ENCODE measurements around the gene RBMS1.
"Not testable (repeated sequence)": the region's sequence is repeated elsewhere in the genome, so short reads cannot be mapped to it uniquely, and the experiment has no call there.

The RBMS1 gene

GRCh38 chr2:160501370-160501769, 7.8 kb upstream of the RBMS1 start:
- DNase-seq (ENCODE audit: low spot score) = no peak

GRCh38 chr2:160499865-160500264, 6.3 kb upstream of the RBMS1 start:
- DNase-seq (ENCODE audit: low spot score) = no peak

- DNase-seq (ENCODE audit: low spot score) = no peak
Measured at GRCh38 chr2:160498137-160498536, 4.5 kb upstream of the RBMS1 start.

GRCh38 chr2:160494201-160494644, 616 bp upstream of the RBMS1 start:
- DNase-seq (ENCODE audit: low spot score) = no peak

- DNase-seq (ENCODE audit: low spot score) = no peak
Measured at GRCh38 chr2:160492401-160493226, 993 bp downstream of the RBMS1 start.

- DNase-seq (ENCODE audit: low spot score) = no peak
Measured at GRCh38 chr2:160491911-160492371, 1.7 kb downstream of the RBMS1 start.

- DNase-seq (ENCODE audit: low spot score) = no peak
Measured at GRCh38 chr2:160490733-160491685, 2.6 kb downstream of the RBMS1 start.

- no peak for DNase-seq (ENCODE audit: low spot score)
Measured at GRCh38 chr2:160489111-160489510, 4.5 kb downstream of the RBMS1 start.

GRCh38 chr2:160488289-160488688, 5.3 kb downstream of the RBMS1 start:
- not testable (repeated sequence) for DNase-seq (ENCODE audit: low spot score)

- no peak for DNase-seq (ENCODE audit: low spot score)
Measured at GRCh38 chr2:160486341-160486740, 7.3 kb downstream of the RBMS1 start.

- no peak for DNase-seq (ENCODE audit: low spot score)
Measured at GRCh38 chr2:160484859-160485520, 8.6 kb downstream of the RBMS1 start.

GRCh38 chr2:160482673-160483072, 10.9 kb downstream of the RBMS1 start:
- no peak for DNase-seq (ENCODE audit: low spot score)

- no peak for DNase-seq (ENCODE audit: low spot score)
Measured at GRCh38 chr2:160479269-160479668, 14.3 kb downstream of the RBMS1 start.

GRCh38 chr2:160478660-160479059, 14.9 kb downstream of the RBMS1 start:
- no peak for DNase-seq (ENCODE audit: low spot score)

- DNase-seq (ENCODE audit: low spot score) = no peak
Measured at GRCh38 chr2:160477032-160477431, 16.6 kb downstream of the RBMS1 start.

- no peak for DNase-seq (ENCODE audit: low spot score)
Measured at GRCh38 chr2:160474891-160475787, 18.5 kb downstream of the RBMS1 start.

- no peak for DNase-seq (ENCODE audit: low spot score)
Measured at GRCh38 chr2:160474319-160474645, 19.3 kb downstream of the RBMS1 start.

- DNase-seq (ENCODE audit: low spot score) = no peak
Measured at GRCh38 chr2:160473468-160474318, 19.9 kb downstream of the RBMS1 start.

- DNase-seq (ENCODE audit: low spot score) = no peak
Measured at GRCh38 chr2:160472839-160473251, 20.8 kb downstream of the RBMS1 start.

- DNase-seq (ENCODE audit: low spot score) = no peak
Measured at GRCh38 chr2:160471950-160472349, 21.7 kb downstream of the RBMS1 start.
